ENCODE results near the gene DRG1. TPM values are rescaled to one million over a fixed set of nuclear protein-coding genes. Genes with fewer than 3 reads are reported as not detected.
"Not testable (repeated sequence)": the region's sequence is repeated elsewhere in the genome, so short reads cannot be mapped to it uniquely, and the experiment has no call there.

DRG1 gene
- total RNA-seq, 2 experiments from 2014 or later, result 81.0 to 83.5 TPM

DNA sequence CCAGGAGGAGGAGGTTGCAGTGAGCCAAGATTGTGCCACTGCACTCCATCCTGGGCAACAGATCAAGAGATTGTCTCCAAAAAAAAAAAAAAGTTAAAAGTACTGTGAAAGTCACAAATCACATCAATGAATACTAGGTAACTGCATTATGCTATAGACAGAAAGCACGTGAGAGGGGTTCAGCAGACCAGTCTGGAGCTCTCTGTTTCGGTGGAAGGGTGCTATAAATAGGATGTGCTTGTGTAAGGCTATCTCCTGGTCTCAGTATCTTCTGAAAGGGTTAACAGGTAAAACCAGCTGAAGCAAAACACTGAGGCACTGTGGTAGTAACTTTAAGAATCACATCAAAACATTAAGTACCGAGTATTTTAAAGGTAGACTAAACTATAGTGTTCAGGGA lies 46.8 kb downstream of the DRG1 start:
- ChIA-PET CTCF (interaction anchor here (0.6 to 0.8 kb wide), 2 partner anchors 15 to 185 kb away, joined by 3 read pairs; no protein-coding TSS in a partner anchor), POLR2A (no interaction called here)
- no peak for DNase-seq
- Mint-ChIP-seq H3K4me3 (no peak overlapping the region), H3K9me3 (no peaks in the 10 kb centered on the region), H3K4me1 (peaks cover 2% of the 10 kb centered on the region), H3K36me3 (ENCODE audit: low read depth) (peaks cover 35% of the 10 kb centered on the region), H3K27me3 (no peaks in the 10 kb centered on the region), H3K27ac (no peak overlapping the region)

DNA sequence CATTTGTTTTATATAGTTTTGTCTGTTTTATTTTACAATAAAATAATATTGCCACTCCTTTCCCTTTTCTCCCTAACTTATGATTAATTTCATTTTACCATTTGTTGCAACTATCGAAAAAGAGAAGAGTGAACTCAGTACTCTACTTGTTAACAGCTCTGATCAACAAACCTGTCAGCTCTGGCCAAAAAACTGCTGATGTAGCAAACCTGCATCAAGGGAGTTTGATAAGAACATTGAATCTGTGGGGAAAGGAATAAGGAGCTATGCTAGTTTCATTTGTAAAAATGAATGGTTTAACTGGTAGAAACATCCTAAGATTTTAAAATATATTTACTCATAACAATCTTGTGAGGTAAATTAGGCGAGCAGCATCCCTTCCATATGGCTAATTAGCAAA lies 47.4 kb downstream of the DRG1 start:
- Mint-ChIP-seq H3K9me3 (no peaks in the 10 kb centered on the region), H3K4me1 (peaks cover 4% of the 10 kb centered on the region), H3K27ac (no peak overlapping the region), H3K4me3 (no peak overlapping the region), H3K27me3 (no peaks in the 10 kb centered on the region), H3K36me3 (ENCODE audit: low read depth) (peaks cover 35% of the 10 kb centered on the region)
- ChIA-PET CTCF (interaction anchor here (0.8 kb wide), 1 partner anchor 184 kb away, joined by 3 read pairs; no protein-coding TSS in a partner anchor), POLR2A (no interaction called here)
- DNase-seq, result no peak

DNA sequence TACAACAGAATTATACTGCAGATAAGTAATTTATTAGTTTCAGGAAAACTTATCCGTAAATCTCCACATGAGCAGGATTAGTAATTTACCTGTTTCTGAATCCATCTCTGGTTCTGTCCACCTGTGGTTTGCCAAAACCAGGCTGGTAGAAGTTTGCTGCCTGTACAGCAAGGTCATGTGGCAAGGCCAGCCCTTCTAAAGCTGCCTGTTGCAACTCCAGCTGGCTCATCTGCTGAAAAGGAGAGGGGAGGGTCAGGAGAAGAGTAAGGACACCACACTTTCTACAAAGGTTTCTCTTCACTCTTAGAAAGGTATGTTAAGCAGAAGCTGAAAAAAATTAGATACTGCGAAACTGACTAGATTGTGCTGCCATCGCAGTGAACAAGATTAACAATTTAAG lies 47.9 kb downstream of the DRG1 start:
- Mint-ChIP-seq H3K4me1 (peaks cover 5% of the 10 kb centered on the region), H3K27me3 (no peaks in the 10 kb centered on the region), H3K27ac (no peak overlapping the region), H3K4me3 (no peak overlapping the region), H3K9me3 (no peaks in the 10 kb centered on the region), H3K36me3 (ENCODE audit: low read depth) (peaks cover 30% of the 10 kb centered on the region)
- no peak for DNase-seq
- POLR2A ChIA-PET, result no interaction called here
- CTCF ChIA-PET, result interaction anchor here (1.7 kb wide), 1 partner anchor 10 kb away, joined by 3 read pairs; no protein-coding TSS in a partner anchor

DNA sequence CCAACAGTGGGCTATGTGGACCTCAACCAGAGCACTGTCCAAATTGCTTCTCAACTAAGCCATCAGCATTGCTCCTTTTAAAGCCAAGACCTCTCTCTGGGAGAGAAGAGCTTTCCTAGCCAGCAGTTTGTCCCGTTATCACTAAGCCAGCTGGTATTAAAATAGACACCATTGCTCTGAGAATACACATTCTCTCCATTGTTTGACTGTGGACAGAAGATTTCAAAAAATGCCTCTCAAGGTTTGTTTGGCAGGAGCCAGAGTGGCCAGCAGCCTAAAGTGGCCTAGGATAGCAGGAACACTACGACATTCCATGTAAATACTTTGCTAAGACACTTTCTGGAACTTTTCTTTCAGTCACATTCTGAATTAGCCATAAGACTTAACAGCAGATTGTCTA lies 49.0 kb downstream of the DRG1 start:
- Mint-ChIP-seq H3K36me3 (ENCODE audit: low read depth) (peaks cover 22% of the 10 kb centered on the region), H3K4me1 (peaks cover 5% of the 10 kb centered on the region), H3K4me3 (no peak overlapping the region), H3K9me3 (no peaks in the 10 kb centered on the region), H3K27ac (no peak overlapping the region), H3K27me3 (no peaks in the 10 kb centered on the region)
- POLR2A ChIA-PET, result no interaction called here
- CTCF ChIA-PET, result interaction anchor here (0.5 to 1.7 kb wide), 3 partner anchors 11 to 74 kb away, joined by 3 to 4 read pairs (median 3); no protein-coding TSS in a partner anchor
- no peak for DNase-seq

DNA sequence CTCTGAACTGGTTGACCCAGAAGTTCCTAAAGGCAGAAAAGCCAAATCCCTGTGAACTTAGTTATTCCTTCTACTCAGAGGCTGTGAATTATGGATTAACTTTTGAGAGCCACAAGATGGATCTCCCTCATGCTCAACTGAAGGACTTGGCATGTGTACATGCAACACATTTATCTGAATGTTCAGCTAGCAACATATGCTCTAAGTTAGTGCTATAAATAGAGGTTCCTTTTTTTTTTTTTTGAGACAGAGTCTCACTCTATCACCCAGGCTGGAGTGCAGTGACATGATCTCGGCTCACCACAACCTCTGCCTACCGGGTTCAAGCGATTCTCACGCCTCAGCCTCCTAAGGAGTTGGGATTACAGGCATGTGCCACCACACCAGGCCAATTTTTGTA lies 50.1 kb downstream of the DRG1 start:
- DNase-seq, result no peak
- no peak overlapping the region for H3K4me3 Mint-ChIP-seq
- peaks cover 23% of the 10 kb centered on the region for H3K36me3 Mint-ChIP-seq (ENCODE audit: low read depth)
- ChIA-PET CTCF (no interaction called here), POLR2A (no interaction called here)
- H3K4me1 Mint-ChIP-seq, result peaks cover 5% of the 10 kb centered on the region
- H3K9me3 Mint-ChIP-seq, result no peaks in the 10 kb centered on the region
- H3K27ac Mint-ChIP-seq, result no peak overlapping the region
- no peaks in the 10 kb centered on the region for H3K27me3 Mint-ChIP-seq

DNA sequence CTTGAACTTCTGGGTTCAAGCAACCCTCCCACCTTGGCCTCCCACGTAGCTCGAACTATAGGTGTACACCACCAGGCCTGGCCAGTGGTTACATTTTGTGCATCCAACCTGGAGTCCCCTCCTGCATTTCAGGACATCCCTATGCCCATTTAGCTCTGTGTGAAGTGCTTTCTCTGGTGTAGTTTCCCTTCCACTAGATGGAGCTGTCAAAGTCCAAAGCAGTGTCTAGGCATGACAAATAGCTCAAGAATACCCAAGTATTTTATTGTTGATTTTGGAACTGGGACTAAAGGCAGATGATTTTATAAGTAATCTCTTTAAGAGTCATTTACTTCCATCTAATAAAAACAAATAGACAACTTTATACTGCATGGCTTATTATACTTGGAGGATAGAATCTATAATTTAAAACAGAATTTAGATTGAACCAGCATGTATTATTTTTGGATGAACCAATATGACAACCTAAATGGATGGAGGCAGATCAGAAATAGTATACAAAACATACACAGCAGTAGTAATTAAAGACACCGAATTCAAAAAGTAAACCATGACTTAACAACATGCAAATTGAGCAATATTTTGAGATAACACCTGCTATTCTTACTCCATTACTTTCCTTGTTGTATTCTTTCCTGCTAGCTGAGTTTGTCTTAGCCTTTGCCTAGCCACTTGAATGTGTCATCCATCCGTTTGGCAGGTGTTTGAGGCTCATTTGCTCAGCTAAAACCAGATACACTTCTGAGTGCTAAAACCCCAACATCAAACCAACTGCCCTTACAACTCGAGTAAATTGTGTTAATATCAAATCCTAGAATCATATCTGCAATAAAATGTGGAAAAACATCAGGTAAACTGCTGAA lies 52.5 kb downstream of the DRG1 start:
- H3K4me1 Mint-ChIP-seq, result peaks cover 2% of the 10 kb centered on the region
- POLR2A ChIA-PET, result no interaction called here
- no peak overlapping the region for H3K27ac Mint-ChIP-seq
- no peak overlapping the region for H3K4me3 Mint-ChIP-seq
- CTCF ChIA-PET, result interaction anchor here (0.6 to 1.5 kb wide), 7 partner anchors 14 to 85 kb away, joined by 3 to 7 read pairs (median 4); no protein-coding TSS in a partner anchor
- H3K36me3 Mint-ChIP-seq (ENCODE audit: low read depth), result peaks cover 19% of the 10 kb centered on the region
- no peaks in the 10 kb centered on the region for H3K27me3 Mint-ChIP-seq
- no peaks in the 10 kb centered on the region for H3K9me3 Mint-ChIP-seq
- DNase-seq, result peak; percentile 31

DNA sequence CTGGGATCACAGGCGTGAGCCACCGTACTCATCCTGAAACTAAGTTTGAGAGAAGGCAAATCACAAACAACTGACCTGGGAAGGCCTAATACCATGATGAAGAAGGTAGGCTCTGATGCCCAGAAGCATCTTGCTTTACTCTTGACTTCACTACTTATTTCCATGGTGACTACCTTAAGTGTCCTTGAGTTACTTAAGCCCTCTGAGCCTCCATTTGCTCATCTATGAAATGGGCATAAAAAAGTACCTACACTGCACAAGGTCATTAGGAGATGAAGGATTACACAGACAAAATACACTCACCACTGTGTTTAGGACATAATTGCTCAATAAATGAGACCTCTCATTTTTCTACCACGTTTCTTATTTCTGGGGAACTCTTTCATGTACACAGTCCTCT lies 62.3 kb downstream of the DRG1 start:
- H3K36me3 Mint-ChIP-seq (ENCODE audit: low read depth), result peaks cover 47% of the 10 kb centered on the region
- H3K4me1 Mint-ChIP-seq, result peaks cover 1% of the 10 kb centered on the region
- no peaks in the 10 kb centered on the region for H3K9me3 Mint-ChIP-seq
- H3K27ac Mint-ChIP-seq, result no peak overlapping the region
- ChIA-PET POLR2A (no interaction called here), CTCF (no interaction called here)
- DNase-seq, result no peak
- no peaks in the 10 kb centered on the region for H3K27me3 Mint-ChIP-seq
- H3K4me3 Mint-ChIP-seq, result no peak overlapping the region

DNA sequence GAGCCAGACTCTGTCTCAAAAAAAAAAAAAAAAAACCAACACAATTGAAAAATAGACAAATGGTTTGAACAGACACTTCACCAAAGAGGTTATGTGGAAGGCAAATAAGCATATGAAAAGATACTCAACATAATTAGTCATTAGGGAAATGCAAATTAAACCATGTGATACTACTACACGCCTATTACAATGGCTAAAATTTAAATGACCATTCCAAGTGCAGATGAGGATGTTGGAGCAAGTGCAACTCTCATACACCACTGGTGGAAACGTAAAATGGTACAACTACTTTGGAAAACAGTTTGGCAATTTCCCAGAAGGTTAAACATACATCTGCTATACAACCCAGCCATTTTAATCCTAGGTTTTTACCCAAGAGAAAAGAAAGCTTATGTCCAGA lies 65.9 kb downstream of the DRG1 start:
- H3K27ac Mint-ChIP-seq, result no peak overlapping the region
- peaks cover 44% of the 10 kb centered on the region for H3K36me3 Mint-ChIP-seq (ENCODE audit: low read depth)
- DNase-seq, result no peak
- POLR2A ChIA-PET, result no interaction called here
- no peaks in the 10 kb centered on the region for H3K9me3 Mint-ChIP-seq
- H3K27me3 Mint-ChIP-seq, result no peaks in the 10 kb centered on the region
- H3K4me1 Mint-ChIP-seq, result peaks cover 1% of the 10 kb centered on the region
- CTCF ChIA-PET, result no interaction called here
- H3K4me3 Mint-ChIP-seq, result no peak overlapping the region

DNA sequence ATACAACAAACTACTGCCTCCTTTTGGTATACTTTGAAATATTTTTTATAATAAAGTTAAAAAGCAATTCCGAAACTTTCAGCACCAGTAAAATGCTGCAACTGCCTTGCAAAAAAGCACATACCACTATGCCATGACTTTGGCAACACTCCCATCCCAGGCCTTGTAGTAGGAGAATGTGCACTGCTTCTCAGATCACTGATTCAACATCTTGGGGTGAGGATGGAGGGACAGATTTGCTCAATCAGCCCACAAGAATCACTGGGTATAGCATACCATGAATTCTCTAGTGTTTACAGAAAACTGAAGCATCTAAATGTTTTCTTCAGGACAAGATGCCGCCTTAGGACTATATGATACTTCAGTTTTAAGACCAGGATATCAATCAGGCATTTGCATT lies 75.3 kb downstream of the DRG1 start:
- H3K9me3 Mint-ChIP-seq, result no peaks in the 10 kb centered on the region
- H3K27me3 Mint-ChIP-seq, result no peaks in the 10 kb centered on the region
- peaks cover 17% of the 10 kb centered on the region for H3K4me1 Mint-ChIP-seq
- no peak overlapping the region for H3K27ac Mint-ChIP-seq
- ChIA-PET POLR2A (no interaction called here), CTCF (no interaction called here)
- H3K36me3 Mint-ChIP-seq (ENCODE audit: low read depth), result peaks cover 38% of the 10 kb centered on the region
- H3K4me3 Mint-ChIP-seq, result no peak overlapping the region
- no peak for DNase-seq

DNA sequence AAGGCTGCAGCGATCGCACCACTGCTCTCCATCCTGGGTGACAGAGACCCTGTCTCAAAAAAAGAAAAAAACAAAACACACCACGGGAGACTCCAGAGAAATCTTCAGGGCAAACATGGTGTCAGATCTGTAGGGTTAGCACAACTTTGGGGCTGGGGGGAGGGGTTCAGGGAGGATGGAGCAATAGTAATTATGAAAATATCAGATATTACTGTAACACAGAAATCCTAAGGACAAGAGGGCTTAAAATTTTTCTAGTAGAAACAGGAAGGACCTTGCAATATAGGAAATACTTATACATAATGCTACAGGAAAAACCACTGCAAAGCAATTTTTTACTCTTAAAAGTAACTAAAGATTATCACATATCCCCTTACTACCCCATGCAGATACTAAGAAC lies 76.4 kb downstream of the DRG1 start:
- Mint-ChIP-seq H3K36me3 (ENCODE audit: low read depth) (peaks cover 43% of the 10 kb centered on the region), H3K4me1 (peaks cover 17% of the 10 kb centered on the region), H3K27ac (no peak overlapping the region), H3K27me3 (no peaks in the 10 kb centered on the region), H3K9me3 (no peaks in the 10 kb centered on the region), H3K4me3 (no peak overlapping the region)
- DNase-seq, result no peak
- POLR2A ChIA-PET, result no interaction called here
- CTCF ChIA-PET, result no interaction called here

DNA sequence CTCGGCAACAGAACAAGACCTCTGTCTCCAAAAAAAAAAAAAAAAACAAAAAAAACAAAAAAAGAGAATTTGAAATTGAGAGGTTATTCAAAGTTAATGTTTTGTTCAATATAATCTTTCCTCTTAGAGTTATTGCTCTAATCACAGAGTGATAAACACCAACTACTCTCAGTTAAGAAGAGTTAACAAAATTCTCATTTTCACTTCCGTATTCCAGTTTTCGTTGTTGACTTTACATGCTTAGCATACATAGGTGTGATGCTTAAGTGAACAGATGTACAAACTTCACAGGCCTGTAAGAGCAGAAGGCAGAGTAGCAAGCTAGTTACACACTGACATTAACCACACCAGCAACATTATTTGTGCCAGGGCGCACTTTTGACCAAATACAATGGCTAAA lies 77.9 kb downstream of the DRG1 start:
- POLR2A ChIA-PET, result no interaction called here
- Mint-ChIP-seq H3K27me3 (no peaks in the 10 kb centered on the region), H3K4me3 (no peak overlapping the region), H3K27ac (no peak overlapping the region), H3K4me1 (peaks cover 15% of the 10 kb centered on the region), H3K9me3 (no peaks in the 10 kb centered on the region), H3K36me3 (ENCODE audit: low read depth) (peaks cover 47% of the 10 kb centered on the region)
- CTCF ChIA-PET, result interaction anchor here (1.1 kb wide), 1 partner anchor 11 kb away, joined by 3 read pairs; no protein-coding TSS in a partner anchor
- no peak for DNase-seq

DNA sequence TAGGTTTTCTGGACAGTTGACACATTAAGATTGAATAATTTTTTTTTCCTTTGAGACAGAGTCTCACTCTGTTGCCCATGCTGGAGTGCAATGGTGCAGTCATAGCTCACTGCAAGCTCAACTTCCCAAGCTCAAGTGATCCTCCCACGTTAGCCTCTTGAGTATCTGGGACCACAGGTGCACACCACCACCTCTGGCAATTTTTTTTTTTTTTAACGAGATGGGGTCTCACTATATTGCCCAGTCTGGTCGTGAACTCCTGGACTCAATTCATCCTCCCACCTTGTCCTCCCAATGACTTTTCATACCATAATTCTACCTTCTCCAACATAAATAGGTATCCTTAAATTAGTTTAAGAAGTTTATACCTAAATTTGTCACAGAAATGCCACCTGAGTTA lies 81.7 kb downstream of the DRG1 start:
- Mint-ChIP-seq H3K9me3 (no peaks in the 10 kb centered on the region), H3K27ac (no peak overlapping the region), H3K4me1 (peaks cover 26% of the 10 kb centered on the region), H3K4me3 (no peak overlapping the region), H3K36me3 (ENCODE audit: low read depth) (peaks cover 64% of the 10 kb centered on the region), H3K27me3 (no peaks in the 10 kb centered on the region)
- DNase-seq, result no peak
- ChIA-PET POLR2A (no interaction called here), CTCF (interaction anchor here (0.6 to 1.2 kb wide), 2 partner anchors 25 to 53 kb away, joined by 3 to 4 read pairs; no protein-coding TSS in a partner anchor)

DNA sequence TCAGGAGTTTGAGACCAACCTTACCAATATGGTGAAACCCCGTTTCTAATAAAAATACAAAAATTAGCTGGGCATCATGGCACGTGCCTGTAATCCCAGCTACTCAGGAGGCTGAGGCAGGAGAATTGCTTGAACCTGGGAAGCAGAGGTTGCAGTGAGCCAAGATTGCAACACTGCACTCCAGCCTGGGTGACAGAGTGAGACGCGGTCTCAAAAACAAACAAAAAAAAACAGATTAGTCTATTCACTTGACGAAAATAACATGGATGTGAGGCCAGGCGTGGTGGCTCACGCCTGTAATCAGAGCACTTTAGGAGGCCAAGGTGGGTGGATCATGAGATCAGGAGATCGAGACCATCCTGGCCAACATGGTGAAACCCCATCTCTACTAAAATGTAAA lies 83.1 kb downstream of the DRG1 start:
- Mint-ChIP-seq H3K36me3 (ENCODE audit: low read depth) (peaks cover 67% of the 10 kb centered on the region), H3K4me1 (peaks cover 27% of the 10 kb centered on the region)
- not testable (repeated sequence) for H3K9me3 Mint-ChIP-seq, H3K4me3 Mint-ChIP-seq, H3K27me3 Mint-ChIP-seq, DNase-seq, H3K27ac Mint-ChIP-seq
- CTCF ChIA-PET, result interaction anchor here (0.6 kb wide), 1 partner anchor 167 kb away, joined by 4 read pairs; no protein-coding TSS in a partner anchor
- POLR2A ChIA-PET, result interaction anchor here (0.6 kb wide), 1 partner anchor 15 kb away, joined by 4 read pairs; no protein-coding TSS in a partner anchor

All from activated CD4-positive, alpha-beta T cell treated with anti-CD3 and anti-CD28 coated beads, Interleukin-2, amount 10 ng/mL, durations not matched to agents 7 days and 5 days (primary cell).